Nephron (organoid): ENCODE data around the gene MAP4K4.
"Not testable (repeated sequence)": the region's sequence is repeated elsewhere in the genome, so short reads cannot be mapped to it uniquely, and the experiment has no call there.

Experiments
- H3K27ac Mint-ChIP-seq, 3 experiments: 2 replicates each; pipeline ENCODE4 v1.8.0; 2020; ENCODE audit warnings: mixed read lengths in 3 of 3, mild to moderate bottlenecking in 2 of 3, moderate library complexity in 1 of 3
- H3K27me3 Mint-ChIP-seq: 2 replicates; pipeline ENCODE4 v1.8.0; 2021; ENCODE audit warnings: low read depth, mild to moderate bottlenecking, moderate library complexity, mixed read lengths
- H3K36me3 Mint-ChIP-seq: 2 replicates; pipeline ENCODE4 v1.8.0; 2020; ENCODE audit warnings: low read depth, mixed read lengths
- H3K4me1 Mint-ChIP-seq: 2 replicates; pipeline ENCODE4 v1.8.0; 2020; ENCODE audit warnings: mixed read lengths
- H3K4me3 Mint-ChIP-seq, 3 experiments: 2 replicates each; pipeline ENCODE4 v1.8.0; 2020; ENCODE audit warnings: mild to moderate bottlenecking in 3 of 3, mixed read lengths in 3 of 3, moderate library complexity in 2 of 3
- H3K9me3 Mint-ChIP-seq: 2 replicates; pipeline ENCODE4 v1.8.0; 2020; ENCODE audit warnings: mixed read lengths
- TF ChIP-seq, protein P1 (sequence below), 3 experiments: fragments of 200-600 bp; sonication (generic); IDR thresholded peaks; one replicate each; pipeline ENCODE4 v1.5.0; 2021; ENCODE audit warnings: antibody characterized with exemption in 3 of 3; ENCODE audit not compliant: unreplicated experiment in 3 of 3

Gene MAP4K4

GRCh38 chr2:101763496-101764333, 66.2 kb downstream of the MAP4K4 start:
- no peak overlapping the region for H3K4me3 Mint-ChIP-seq
- H3K4me1 Mint-ChIP-seq, result peaks cover 68% of the 10 kb centered on the region
- peak overlapping the region; percentile 16 to 66 (median 25) for H3K27ac Mint-ChIP-seq
- no peaks in the 10 kb centered on the region for H3K9me3 Mint-ChIP-seq
- TF ChIP-seq, protein P1, sequence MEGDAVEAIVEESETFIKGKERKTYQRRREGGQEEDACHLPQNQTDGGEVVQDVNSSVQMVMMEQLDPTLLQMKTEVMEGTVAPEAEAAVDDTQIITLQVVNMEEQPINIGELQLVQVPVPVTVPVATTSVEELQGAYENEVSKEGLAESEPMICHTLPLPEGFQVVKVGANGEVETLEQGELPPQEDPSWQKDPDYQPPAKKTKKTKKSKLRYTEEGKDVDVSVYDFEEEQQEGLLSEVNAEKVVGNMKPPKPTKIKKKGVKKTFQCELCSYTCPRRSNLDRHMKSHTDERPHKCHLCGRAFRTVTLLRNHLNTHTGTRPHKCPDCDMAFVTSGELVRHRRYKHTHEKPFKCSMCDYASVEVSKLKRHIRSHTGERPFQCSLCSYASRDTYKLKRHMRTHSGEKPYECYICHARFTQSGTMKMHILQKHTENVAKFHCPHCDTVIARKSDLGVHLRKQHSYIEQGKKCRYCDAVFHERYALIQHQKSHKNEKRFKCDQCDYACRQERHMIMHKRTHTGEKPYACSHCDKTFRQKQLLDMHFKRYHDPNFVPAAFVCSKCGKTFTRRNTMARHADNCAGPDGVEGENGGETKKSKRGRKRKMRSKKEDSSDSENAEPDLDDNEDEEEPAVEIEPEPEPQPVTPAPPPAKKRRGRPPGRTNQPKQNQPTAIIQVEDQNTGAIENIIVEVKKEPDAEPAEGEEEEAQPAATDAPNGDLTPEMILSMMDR (IDR thresholded peaks at IDR 0.05; ENCODE audit: unreplicated experiment in 3 of 3), result no peak
- H3K36me3 Mint-ChIP-seq, result no peaks in the 10 kb centered on the region
- no peaks in the 10 kb centered on the region for H3K27me3 Mint-ChIP-seq

DNA sequence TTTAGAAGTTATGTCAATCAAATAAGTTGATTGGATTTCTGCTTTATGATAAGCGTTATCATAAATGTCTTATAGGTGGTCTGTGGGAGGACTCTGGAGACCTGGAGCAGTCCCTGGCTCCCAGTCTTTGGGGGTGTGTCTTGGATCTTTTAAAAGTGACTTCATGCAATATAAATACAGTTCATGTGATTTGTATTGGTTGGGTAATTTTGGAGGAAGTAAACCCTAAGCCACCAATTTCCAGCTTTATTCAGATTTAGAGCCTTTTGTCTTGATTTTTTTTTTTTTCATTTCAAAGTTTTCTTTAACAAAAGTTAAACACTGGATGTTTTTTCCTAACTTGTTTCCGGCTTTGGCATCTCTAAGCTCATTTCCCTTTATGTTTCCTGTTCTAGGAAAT, 68.8 kb downstream of the MAP4K4 start:
- TF ChIP-seq, protein P1 (IDR thresholded peaks at IDR 0.05; ENCODE audit: unreplicated experiment in 3 of 3), result no peak
- peaks cover 86% of the 10 kb centered on the region for H3K4me1 Mint-ChIP-seq
- H3K36me3 Mint-ChIP-seq, result no peaks in the 10 kb centered on the region
- H3K4me3 Mint-ChIP-seq, result peak overlapping the region in 1 of 3 experiments; percentile 32
- H3K27ac Mint-ChIP-seq, result peak overlapping the region; percentile 50 to 77 (median 65)
- H3K27me3 Mint-ChIP-seq, result no peaks in the 10 kb centered on the region
- no peaks in the 10 kb centered on the region for H3K9me3 Mint-ChIP-seq

- H3K4me1 Mint-ChIP-seq, result peaks cover 89% of the 10 kb centered on the region
- peak overlapping the region in 2 of 3 experiments; percentile 55 to 77 for H3K27ac Mint-ChIP-seq
- no peaks in the 10 kb centered on the region for H3K27me3 Mint-ChIP-seq
- no peaks in the 10 kb centered on the region for H3K36me3 Mint-ChIP-seq
- TF ChIP-seq, protein P1 (IDR thresholded peaks at IDR 0.05; ENCODE audit: unreplicated experiment in 3 of 3), result no peak
- no peaks in the 10 kb centered on the region for H3K9me3 Mint-ChIP-seq
- H3K4me3 Mint-ChIP-seq, result no peak overlapping the region
Observed at GRCh38 chr2:101766871-101767739, 69.6 kb downstream of the MAP4K4 start.

- peaks cover 2% of the 10 kb centered on the region for H3K36me3 Mint-ChIP-seq
- no peaks in the 10 kb centered on the region for H3K9me3 Mint-ChIP-seq
- TF ChIP-seq, protein P1 (IDR thresholded peaks at IDR 0.05; ENCODE audit: unreplicated experiment in 3 of 3), result no peak
- H3K27ac Mint-ChIP-seq, result peak overlapping the region; percentile 28 to 77 (median 33)
- peaks cover 86% of the 10 kb centered on the region for H3K4me1 Mint-ChIP-seq
- H3K27me3 Mint-ChIP-seq, result no peaks in the 10 kb centered on the region
- H3K4me3 Mint-ChIP-seq, result no peak overlapping the region
Observed at GRCh38 chr2:101768556-101769220, 71.2 kb downstream of the MAP4K4 start.

DNA sequence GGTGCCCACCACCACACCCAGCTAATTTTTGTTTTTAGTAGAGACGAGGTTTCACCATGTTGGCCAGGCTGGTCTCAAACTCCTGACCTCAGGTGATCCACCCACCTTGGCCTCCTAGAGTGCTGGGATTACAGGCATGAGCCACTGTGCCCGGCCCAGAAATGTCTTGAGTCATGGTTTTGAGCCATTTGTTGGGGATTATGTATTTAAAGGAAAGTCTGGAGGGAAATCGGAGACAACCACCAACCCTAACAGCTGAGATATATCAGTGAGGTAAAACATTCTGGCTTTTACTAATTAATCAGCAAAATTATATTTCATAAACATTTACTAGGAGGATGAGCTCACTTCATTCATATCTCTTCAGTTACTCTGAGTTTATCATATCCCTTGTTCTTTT, 72.2 kb downstream of the MAP4K4 start:
- not testable (repeated sequence) for H3K9me3 Mint-ChIP-seq, H3K27me3 Mint-ChIP-seq, H3K4me3 Mint-ChIP-seq, H3K27ac Mint-ChIP-seq, H3K36me3 Mint-ChIP-seq
- H3K4me1 Mint-ChIP-seq, result peaks cover 85% of the 10 kb centered on the region

GRCh38 chr2:101770726-101771125, 73.2 kb downstream of the MAP4K4 start:
- Mint-ChIP-seq H3K4me1 (peaks cover 90% of the 10 kb centered on the region), H3K27ac (peak overlapping the region in 2 of 3 experiments; percentile 14 to 61), H3K36me3 (peaks cover 4% of the 10 kb centered on the region), H3K9me3 (no peaks in the 10 kb centered on the region), H3K4me3 (peak overlapping the region in 1 of 3 experiments; percentile 63), H3K27me3 (no peaks in the 10 kb centered on the region)
- TF ChIP-seq, protein P1 (IDR thresholded peaks at IDR 0.05; ENCODE audit: unreplicated experiment in 3 of 3), result peak in 2 of 3 experiments; percentile 29 to 41
